SJCRH30 (cell line): ENCODE data around the gene PSD2. TPM values are rescaled to one million over a fixed set of nuclear protein-coding genes. Genes with fewer than 3 reads are reported as not detected.
"Not testable (repeated sequence)": the region's sequence is repeated elsewhere in the genome, so short reads cannot be mapped to it uniquely, and the experiment has no call there.

Experiments used
- DNase-seq, 2 experiments: peaks; one replicate each; pipeline ENCODE4 v3.0.0-alpha.2; 2015 to 2020
- H3K27ac ChIP-seq: fragments of 250-450 bp; sonication (Bioruptor Pico); 2 replicates; pipeline ENCODE4 v1.5.1; 2020; ENCODE audit warnings: mild to moderate bottlenecking, moderate library complexity
- H3K27me3 ChIP-seq: fragments of 250-450 bp; sonication (Bioruptor Pico); 2 replicates; pipeline ENCODE4 v1.5.1; 2020; ENCODE audit warnings: mild to moderate bottlenecking, moderate library complexity
- H3K36me3 ChIP-seq: fragments of 250-450 bp; sonication (Bioruptor Pico); 2 replicates; pipeline ENCODE4 v1.5.1; 2020; ENCODE audit warnings: mild to moderate bottlenecking, moderate library complexity
- H3K4me1 ChIP-seq: fragments of 250-450 bp; sonication (Bioruptor Pico); 2 replicates; pipeline ENCODE4 v1.5.1; 2020; ENCODE audit warnings: mild to moderate bottlenecking, moderate library complexity
- H3K4me3 ChIP-seq: fragments of 250-450 bp; sonication (Bioruptor Pico); 2 replicates; pipeline ENCODE4 v1.5.1; 2020; ENCODE audit warnings: mild to moderate bottlenecking, moderate library complexity
- H3K9me3 ChIP-seq: fragments of 250-450 bp; sonication (Bioruptor Pico); replicated peaks from 2 replicates; pipeline ENCODE4 v1.5.1; 2020; ENCODE audit warnings: mild to moderate bottlenecking, moderate library complexity
- total RNA-seq: library from RNA; depleted of rRNA; stranded (reverse); fragments of >200 nt; shearing (Covaris generic); gene quantifications from 2 replicates; pipeline ENCODE4 v1.2.3, GENCODE V29; 2014

The PSD2 gene
- total RNA-seq, 1 experiment from 2014 or later = not detected

DNA sequence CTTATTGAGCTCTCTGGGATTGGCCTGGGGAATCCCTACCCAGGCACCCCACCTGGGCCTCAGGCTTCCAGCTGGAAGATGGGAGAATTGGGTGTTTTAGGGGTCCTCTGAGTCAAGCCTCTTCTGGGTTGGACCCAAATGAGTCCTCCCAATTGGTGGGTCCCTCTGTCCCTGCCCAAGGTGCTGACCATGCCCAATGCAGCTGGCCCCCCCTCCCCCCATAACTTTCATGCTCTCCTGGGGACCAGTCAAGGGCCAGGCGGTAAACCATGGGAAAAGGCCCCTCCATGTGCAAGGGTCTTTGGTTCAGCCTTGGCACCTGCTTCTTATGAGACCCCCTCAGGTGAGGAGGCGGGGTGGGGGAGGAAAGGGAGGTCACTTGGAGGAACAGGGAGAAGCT, 3.4 kb upstream of the PSD2 start:
- no peaks in the 10 kb centered on the region for H3K9me3 ChIP-seq
- peaks cover 3% of the 10 kb centered on the region; the same call in 1 of the 2 replicates for H3K27me3 ChIP-seq

DNA sequence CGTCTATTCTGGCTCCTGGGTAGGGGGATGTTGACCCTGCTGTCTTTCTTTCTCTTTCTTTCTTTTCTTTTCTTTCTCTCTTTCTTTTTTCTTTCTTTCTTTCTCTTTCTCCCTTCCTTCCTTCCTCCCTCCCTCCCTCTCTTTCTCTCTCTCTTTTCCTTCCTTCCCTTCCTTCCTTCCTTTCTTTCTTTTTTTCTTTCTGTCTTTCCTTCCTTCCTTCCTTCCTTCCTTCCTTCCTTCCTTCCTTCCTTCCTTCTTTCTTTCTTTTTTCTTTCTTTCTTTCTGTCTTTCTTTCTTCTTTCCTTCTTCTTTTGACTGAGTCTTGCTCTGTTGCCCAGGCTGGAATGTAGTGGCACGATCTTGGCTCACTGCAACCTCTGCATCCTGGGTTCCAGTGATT, 3.0 kb upstream of the PSD2 start:
- not testable (repeated sequence) for H3K4me3 ChIP-seq, H3K27ac ChIP-seq, DNase-seq, H3K36me3 ChIP-seq, H3K9me3 ChIP-seq, H3K4me1 ChIP-seq, H3K27me3 ChIP-seq

More for the DNA sequence above, 3.4 kb upstream of the PSD2 start:
- Histone ChIP-seq H3K36me3 (no peaks in the 10 kb centered on the region), H3K27ac (no peak overlapping the region), H3K4me1 (no peaks in the 10 kb centered on the region), H3K4me3 (no peak overlapping the region)
- no peak for DNase-seq

DNA sequence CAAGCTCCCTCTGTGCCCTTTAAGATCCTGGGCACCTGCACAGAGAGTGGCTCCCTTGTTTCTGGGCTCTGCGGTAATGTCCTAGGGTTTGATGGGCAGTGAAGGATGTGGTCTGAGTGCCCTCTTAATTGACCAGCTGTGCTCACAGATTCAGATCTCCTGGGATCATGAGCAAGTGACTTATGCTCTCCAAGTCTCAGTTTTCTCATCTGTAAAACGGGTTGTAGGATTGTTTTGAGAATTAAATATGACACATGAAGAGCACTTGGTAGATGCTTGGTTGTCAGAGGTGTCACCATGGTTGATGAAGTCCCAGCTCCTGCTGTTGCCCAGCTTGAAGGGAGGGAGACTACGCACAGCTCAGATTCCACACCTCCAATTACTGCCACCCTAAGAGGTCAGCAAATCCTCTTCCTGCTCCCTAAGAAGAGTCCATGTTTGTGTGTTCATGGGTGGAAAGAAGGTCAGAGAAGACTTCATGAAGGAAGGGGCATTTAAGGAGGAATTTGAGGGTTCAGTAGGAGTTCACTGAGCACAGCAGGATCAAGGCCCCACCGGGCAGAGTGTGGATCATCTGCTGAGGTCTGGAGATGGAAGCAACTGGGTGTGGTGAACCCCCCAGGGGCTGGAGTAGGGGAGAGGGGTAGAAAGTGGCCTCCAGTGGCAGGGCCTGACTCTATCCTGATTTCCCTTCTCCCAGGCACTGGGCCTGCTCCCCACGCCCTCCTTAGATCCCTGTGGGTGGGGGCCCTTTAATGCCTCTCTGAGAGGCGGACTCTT, 1.4 kb upstream of the PSD2 start:
- no peak overlapping the region for H3K27ac ChIP-seq
- H3K4me1 ChIP-seq = no peaks in the 10 kb centered on the region
- H3K27me3 ChIP-seq = no peaks in the 10 kb centered on the region; the same call in 1 of the 2 replicates
- H3K36me3 ChIP-seq = no peaks in the 10 kb centered on the region
- H3K4me3 ChIP-seq = no peak overlapping the region
- H3K9me3 ChIP-seq = no peaks in the 10 kb centered on the region
- no peak for DNase-seq

DNA sequence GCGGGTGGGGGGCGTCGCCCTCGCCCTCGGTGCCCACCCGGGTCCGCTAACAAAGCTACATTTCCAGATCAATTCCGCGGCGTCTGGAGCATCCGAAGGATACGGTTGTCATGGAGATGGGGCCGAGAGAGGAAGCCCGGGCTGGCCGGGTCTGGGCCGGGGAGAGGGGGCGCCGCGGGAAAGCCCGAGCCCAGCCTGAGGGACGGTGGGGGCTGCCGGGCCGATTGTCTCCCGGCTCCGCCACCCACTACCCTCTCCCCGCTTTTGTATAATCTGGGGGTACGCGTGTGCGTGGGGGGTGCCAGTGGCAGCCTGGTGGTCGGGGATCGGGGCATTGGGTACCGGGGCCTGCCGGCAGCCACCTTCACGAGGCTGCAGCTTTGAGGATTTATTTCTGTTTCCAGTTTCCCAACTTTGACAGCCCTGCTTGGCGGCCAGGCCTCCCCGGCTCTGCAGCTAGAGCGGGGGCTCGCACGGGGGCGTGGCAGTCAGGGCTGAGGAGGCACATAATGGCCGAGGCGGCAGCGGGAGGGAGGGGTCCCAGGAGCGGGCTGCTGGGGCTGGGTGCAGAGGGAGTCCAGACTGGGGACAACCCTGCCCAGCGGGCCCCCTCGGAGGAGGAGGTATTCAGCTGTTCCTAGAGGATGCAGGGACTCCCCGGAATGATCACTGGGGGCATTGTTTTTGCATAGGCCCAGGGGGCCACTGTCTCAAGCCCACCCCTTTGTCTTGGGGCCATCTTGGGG, 626 bp downstream of the PSD2 start:
- H3K4me1 ChIP-seq = no peaks in the 10 kb centered on the region
- no peak overlapping the region for H3K27ac ChIP-seq
- no peaks in the 10 kb centered on the region; the same call in 1 of the 2 replicates for H3K27me3 ChIP-seq
- H3K9me3 ChIP-seq = no peaks in the 10 kb centered on the region
- no peak overlapping the region for H3K4me3 ChIP-seq
- H3K36me3 ChIP-seq = no peaks in the 10 kb centered on the region
- no peak for DNase-seq

DNA sequence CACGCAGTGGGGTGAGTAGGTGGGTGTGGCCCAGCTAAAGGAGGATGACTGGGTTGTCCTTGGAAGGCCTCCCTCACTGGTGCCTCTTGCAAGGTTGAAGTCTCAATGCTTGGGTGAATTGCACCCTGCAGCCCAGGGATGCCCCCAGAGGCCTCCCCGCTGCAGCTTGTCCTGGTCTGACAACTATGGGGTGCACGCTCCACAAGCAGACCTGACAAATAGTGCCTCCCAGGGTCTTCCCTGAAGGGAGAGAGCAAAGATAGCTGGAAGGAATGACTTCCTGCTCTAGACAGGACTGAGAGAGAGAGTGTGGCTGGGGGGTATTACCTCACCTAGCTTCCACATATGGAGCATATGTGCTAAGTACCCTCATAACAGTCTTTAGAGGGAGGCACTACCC, 1.7 kb downstream of the PSD2 start:
- H3K27ac ChIP-seq = no peak overlapping the region
- no peaks in the 10 kb centered on the region; the same call in 1 of the 2 replicates for H3K27me3 ChIP-seq
- DNase-seq = no peak
- no peaks in the 10 kb centered on the region for H3K36me3 ChIP-seq
- no peaks in the 10 kb centered on the region for H3K4me1 ChIP-seq
- H3K4me3 ChIP-seq = no peak overlapping the region
- H3K9me3 ChIP-seq = no peaks in the 10 kb centered on the region

DNA sequence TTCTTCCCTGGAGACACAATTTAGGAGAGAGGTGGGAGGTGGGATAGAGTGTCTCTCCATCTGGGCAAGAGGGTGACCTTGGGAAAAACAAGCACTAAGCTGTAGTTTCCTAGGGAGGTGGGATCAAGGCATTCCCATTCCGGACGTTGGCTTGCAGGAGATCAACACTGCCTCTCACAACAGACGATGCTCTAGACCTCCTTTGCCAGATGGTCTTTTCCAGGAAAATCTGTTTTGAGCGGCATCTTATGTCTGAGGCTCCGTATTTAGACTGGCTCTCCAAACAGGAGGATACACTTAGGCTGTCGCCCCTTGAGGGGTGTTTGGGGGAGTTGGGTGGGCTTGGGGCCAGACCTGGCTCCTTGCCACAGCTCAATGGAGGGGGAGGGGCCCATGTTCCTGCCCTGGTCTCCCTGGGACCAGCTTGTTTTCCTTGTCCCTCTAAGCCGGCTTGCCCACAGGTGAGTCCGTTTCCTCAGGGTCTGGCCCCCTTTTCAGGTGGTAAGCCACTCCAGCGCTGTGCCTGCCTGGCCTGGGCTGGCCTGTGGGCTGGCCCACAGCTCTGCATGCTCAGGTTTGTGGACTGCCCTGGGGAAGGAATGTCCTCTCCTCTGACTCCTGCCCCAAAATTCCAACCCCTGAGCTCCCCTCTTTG, 2.4 kb downstream of the PSD2 start:
- no peak overlapping the region for H3K27ac ChIP-seq
- no peak overlapping the region for H3K4me3 ChIP-seq
- H3K27me3 ChIP-seq = no peaks in the 10 kb centered on the region; the same call in 1 of the 2 replicates
- H3K4me1 ChIP-seq = no peaks in the 10 kb centered on the region
- no peaks in the 10 kb centered on the region for H3K9me3 ChIP-seq
- no peaks in the 10 kb centered on the region for H3K36me3 ChIP-seq
- DNase-seq = no peak

DNA sequence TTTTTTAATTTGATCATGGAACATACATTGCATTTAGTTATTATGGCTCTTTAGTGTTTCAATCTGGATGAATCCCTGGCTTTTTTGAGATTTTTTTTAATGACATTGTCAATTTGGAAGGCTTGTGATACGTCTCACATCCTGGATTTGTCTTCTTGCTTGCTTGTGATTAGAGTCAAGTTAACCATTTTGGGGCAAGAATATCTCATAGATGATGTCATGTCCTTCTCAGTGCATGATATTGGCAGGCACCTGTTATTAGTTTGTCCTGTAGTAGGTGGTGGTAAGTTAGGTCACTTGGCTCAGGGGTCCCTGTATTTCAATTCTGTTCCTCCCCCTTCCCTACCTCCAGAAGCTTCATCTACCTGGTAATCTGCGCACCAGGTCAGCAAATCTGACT, 3.3 kb downstream of the PSD2 start:
- Histone ChIP-seq H3K27me3 (no peaks in the 10 kb centered on the region; the same call in 1 of the 2 replicates), H3K27ac (no peak overlapping the region), H3K36me3 (no peaks in the 10 kb centered on the region), H3K4me3 (no peak overlapping the region), H3K9me3 (no peaks in the 10 kb centered on the region), H3K4me1 (no peaks in the 10 kb centered on the region)
- DNase-seq = no peak

DNA sequence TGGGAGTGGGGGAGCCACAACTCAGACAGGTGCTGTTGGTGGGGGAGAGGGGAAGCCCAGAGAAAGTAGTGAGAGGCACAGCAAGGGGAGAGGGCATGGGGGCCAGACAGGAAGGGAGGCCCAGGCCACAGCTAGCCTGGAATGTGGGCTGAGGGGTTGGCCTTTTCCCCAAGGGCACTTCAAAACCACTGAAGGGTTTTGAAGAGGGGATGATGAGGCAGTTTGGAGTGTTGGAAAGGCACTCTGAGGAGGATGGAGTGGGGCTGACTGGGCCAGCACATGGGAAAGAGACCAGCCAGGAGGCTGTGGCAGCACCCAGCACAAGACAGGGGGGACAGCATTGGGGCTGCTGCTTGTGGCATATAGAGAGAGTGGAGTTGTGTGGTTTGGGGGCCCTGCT, 3.8 kb downstream of the PSD2 start:
- Histone ChIP-seq H3K4me1 (no peaks in the 10 kb centered on the region), H3K27me3 (no peaks in the 10 kb centered on the region; the same call in 1 of the 2 replicates), H3K27ac (no peak overlapping the region), H3K9me3 (no peaks in the 10 kb centered on the region), H3K36me3 (no peaks in the 10 kb centered on the region), H3K4me3 (no peak overlapping the region)
- no peak for DNase-seq

DNA sequence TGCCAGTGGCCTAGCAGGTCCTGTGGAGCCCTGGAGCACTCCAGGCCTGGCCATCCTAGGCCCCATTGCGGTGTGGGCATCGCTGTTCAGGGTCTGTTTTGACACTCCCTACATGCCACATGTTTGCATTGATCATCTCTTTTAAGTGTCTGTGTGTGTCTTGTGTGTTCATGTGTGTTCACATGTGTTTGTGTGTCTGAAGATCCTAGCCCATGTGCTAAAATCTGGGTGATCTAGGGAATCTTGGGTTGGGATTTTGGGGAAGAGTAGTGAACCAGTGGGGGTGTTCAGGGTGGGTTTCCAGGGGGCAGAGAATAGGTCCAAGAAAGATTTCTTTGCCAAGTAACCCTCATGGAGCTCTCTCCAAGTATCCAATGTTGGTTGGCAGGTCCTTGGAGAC, 8.4 kb downstream of the PSD2 start:
- H3K4me1 ChIP-seq = no peaks in the 10 kb centered on the region
- no peaks in the 10 kb centered on the region for H3K27me3 ChIP-seq
- no peaks in the 10 kb centered on the region for H3K36me3 ChIP-seq
- H3K27ac ChIP-seq = no peak overlapping the region
- H3K4me3 ChIP-seq = no peak overlapping the region
- no peaks in the 10 kb centered on the region for H3K9me3 ChIP-seq
- DNase-seq = no peak

DNA sequence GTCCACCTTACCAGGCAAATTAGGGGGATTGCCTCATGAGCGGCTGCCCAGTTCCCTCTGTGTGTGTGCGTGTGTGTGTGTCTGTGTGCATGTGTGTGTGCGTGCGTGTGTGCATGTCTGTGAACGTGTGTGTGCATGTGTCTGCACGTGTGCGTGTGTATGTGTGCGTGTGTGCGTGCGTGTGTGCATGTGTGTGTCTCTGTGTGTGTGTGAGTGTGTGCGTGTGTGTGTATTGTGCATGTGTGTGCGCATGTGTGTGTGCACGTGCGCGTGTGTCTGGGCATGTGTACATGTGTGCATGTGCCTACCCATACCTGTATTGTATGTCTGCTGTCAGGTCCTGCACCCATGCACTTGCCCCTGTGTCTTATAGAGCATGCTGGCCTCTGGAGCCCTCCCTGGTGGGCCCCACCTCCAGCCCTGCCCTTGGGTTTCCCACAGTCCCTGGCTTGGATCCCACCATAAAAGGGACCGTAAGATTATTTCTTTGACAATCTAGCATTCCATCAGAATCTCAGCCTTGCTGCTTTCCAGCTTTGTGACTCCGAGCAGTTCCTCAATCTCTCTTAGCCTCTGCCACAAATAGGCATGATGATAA, 9.3 kb downstream of the PSD2 start:
- Histone ChIP-seq H3K36me3 (no peaks in the 10 kb centered on the region), H3K9me3 (no peaks in the 10 kb centered on the region), H3K4me3 (no peak overlapping the region), H3K27ac (no peak overlapping the region), H3K27me3 (no peaks in the 10 kb centered on the region), H3K4me1 (no peaks in the 10 kb centered on the region)
- DNase-seq = no peak

DNA sequence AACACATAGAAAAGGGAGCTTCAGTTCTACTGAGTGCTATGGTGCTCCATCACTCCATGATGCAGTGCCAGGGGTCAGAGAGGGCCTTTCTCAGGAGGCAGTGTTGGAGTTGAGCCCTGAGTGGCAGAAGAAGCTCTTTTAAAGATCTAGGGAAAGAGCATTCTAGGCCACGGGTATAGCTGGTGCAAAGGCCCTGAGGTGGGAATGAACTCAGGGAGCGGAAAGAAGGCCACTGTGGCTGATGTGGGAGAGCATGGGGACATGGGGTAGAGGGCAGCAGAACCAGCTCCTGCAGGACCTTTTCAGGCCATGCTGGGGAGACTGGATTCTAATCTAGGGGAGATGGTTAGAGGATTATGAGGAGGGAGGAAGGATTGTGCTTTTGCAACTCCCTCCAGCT, 9.9 kb downstream of the PSD2 start:
- DNase-seq = no peak
- H3K4me1 ChIP-seq = no peaks in the 10 kb centered on the region
- no peaks in the 10 kb centered on the region for H3K27me3 ChIP-seq
- no peaks in the 10 kb centered on the region for H3K36me3 ChIP-seq
- H3K27ac ChIP-seq = no peak overlapping the region
- H3K9me3 ChIP-seq = no peaks in the 10 kb centered on the region
- H3K4me3 ChIP-seq = no peak overlapping the region

DNA sequence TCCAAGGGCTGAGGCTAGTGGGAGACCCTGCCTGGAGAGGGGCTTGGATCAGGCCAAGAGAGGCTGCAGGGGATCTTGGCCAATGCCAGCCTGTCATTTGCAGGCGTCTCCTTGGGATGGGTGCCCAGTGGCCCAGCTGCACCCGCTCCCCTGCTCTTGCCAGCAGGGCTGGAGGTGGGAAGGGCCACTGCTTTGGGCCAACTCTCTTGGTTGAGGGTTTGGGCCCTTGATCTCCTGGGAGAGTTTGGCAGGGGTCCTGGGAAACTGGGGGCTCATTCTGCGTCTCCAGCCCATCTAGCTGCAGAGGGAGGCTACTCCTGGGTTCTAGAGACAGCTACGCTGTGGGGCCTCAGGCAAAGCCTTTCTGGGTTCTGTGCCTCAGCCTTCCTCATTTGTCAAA, 10.5 kb downstream of the PSD2 start:
- Histone ChIP-seq H3K36me3 (no peaks in the 10 kb centered on the region), H3K27ac (no peak overlapping the region), H3K27me3 (no peaks in the 10 kb centered on the region), H3K9me3 (no peaks in the 10 kb centered on the region), H3K4me1 (no peaks in the 10 kb centered on the region), H3K4me3 (no peak overlapping the region)
- DNase-seq = no peak

DNA sequence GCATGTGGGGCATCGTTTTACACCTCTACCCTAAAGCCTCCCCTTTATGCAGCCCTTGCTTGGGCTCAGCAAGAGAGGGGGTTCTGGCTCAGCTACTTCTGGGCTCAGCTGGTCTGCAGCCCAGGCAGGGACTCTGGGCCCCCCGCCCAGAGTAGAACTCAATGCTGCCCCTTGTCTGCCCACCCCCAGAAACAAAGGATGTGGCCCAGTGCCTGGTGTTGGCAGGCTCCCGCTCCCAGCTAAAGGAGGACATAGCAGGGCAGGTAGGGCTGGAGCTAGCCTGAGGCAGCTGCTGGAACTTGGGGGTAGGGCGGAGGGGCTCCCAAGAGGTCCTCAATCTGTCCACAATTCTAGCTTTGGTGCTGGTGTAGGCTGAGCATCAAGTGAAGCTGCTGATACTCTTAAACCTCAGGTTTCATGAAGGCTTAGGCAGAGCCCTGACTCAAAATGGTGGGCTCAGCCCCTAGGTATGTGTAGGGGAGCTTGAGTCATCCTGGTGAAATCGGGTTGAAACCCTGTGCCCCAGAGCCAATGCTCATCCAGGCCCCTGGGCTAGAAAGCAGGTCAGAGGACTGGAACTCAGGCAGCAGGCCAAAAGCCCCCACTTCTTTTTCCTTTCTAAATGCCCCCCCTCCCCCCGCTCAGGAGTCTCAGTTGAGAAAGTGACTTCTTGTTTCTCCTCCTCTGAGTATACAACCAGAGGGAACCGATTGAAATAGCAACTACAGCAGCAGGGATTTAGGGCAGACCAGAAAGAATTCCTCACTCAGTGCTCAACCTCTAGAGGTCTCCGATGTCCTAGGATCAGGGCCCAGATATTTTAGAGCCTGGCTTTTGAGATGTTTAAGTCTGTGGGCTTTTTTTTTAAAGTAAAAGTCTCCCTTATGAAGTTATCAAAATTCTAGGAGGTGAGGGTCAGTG, 11.4 kb downstream of the PSD2 start:
- Histone ChIP-seq H3K9me3 (no peaks in the 10 kb centered on the region), H3K36me3 (no peaks in the 10 kb centered on the region), H3K4me3 (no peak overlapping the region), H3K27me3 (no peaks in the 10 kb centered on the region), H3K4me1 (no peaks in the 10 kb centered on the region), H3K27ac (no peak overlapping the region)
- no peak for DNase-seq

DNA sequence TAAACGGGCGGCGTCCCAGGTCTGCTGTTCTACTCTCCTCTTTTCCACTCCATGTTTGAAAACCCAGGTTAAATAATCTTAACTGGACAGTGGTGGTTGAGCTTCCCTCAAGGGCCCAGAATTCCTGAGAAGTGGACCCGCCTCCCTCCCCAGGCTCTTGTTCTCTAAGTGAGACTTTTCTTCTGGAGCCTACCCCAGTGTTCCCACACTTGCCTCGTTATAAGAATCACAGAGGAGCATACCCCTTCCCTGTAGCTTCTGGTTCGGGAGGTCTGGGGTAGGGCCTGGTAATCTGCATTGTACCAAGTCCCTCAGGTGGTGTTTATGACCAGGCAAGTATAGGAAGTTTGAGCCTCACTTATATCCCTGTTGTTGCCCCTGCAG, 12.0 kb downstream of the PSD2 start:
- H3K4me3 ChIP-seq = no peak overlapping the region
- no peaks in the 10 kb centered on the region for H3K4me1 ChIP-seq
- no peaks in the 10 kb centered on the region for H3K9me3 ChIP-seq
- no peak for DNase-seq
- no peak overlapping the region for H3K27ac ChIP-seq
- H3K36me3 ChIP-seq = no peaks in the 10 kb centered on the region
- no peaks in the 10 kb centered on the region for H3K27me3 ChIP-seq
